A549 (cell line): ENCODE data around the gene POLR2J2.
"Not testable (repeated sequence)": the region's sequence is repeated elsewhere in the genome, so short reads cannot be mapped to it uniquely, and the experiment has no call there.

Experiments
- EP300 ChIP-seq, 2 experiments: fragments of >200 bp; sonication (Bioruptor Twin); formaldehyde crosslinking; IDR thresholded peaks; 2 replicates in 1 of 2; 3 replicates in 1 of 2; pipeline ENCODE4 v1.6.1; 2016 to 2017
- TP53 ChIP-seq: fragments of 250-450 bp; sonication (Bioruptor Pico); IDR thresholded peaks from 2 replicates; pipeline ENCODE4 v1.5.0; 2021; ENCODE audit warnings: mild to moderate bottlenecking, moderate library complexity
- ZFP36 ChIP-seq: fragments of 450-650 bp; IDR thresholded peaks from 2 replicates; pipeline ENCODE4 v1.6.1; 2014; ENCODE audit warnings: borderline replicate concordance; ENCODE audit not compliant: partially characterized antibody
- TF ChIP-seq, protein P1 (sequence below): fragments of 250-450 bp; sonication (Bioruptor Pico); IDR thresholded peaks from 2 replicates; pipeline ENCODE4 v1.5.0; 2020; ENCODE audit warnings: low read depth, mild to moderate bottlenecking, moderate library complexity
- TF ChIP-seq, protein P2 (sequence below): IDR thresholded peaks from 2 replicates; pipeline ENCODE4 v1.6.1; 2012
- TF ChIP-seq, protein P3 (sequence below): fragments of >200 bp; sonication (Bioruptor Twin); formaldehyde crosslinking; IDR thresholded peaks from 3 replicates; pipeline ENCODE4 v1.5.1; 2016
- TF ChIP-seq, protein P4 (sequence below): fragments of 450-650 bp; IDR thresholded peaks from 2 replicates; pipeline ENCODE4 v1.6.1; 2014; ENCODE audit warnings: antibody characterized with exemption

DNA sequence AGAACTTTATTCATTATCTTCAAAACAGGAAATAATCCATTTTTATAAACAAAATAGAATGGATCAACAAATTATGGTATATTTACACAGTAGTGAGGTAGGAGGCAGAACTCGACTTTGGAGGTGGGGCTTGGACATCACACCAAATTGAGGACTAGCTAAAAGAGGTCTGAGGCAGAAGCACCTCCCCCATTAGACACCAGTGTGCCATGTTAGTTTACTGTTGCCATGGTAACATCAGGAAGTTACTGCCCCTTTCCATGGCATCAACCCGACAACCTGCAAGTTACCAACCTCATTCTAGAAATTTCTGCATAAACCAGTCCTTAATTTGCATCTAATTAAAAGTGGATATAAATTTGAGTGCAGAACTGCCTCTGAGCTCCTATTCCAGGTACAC is 24.5 kb upstream of the POLR2J2 start:
- TF ChIP-seq TP53 (CRISPR knock-in tag); ZFP36; EP300 (IDR thresholded peaks at IDR 0.05): not testable (repeated sequence)
- TF ChIP-seq, protein P1, sequence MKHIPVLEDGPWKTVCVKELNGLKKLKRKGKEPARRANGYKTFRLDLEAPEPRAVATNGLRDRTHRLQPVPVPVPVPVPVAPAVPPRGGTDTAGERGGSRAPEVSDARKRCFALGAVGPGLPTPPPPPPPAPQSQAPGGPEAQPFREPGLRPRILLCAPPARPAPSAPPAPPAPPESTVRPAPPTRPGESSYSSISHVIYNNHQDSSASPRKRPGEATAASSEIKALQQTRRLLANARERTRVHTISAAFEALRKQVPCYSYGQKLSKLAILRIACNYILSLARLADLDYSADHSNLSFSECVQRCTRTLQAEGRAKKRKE, result not testable (repeated sequence)
- TF ChIP-seq, protein P2, sequence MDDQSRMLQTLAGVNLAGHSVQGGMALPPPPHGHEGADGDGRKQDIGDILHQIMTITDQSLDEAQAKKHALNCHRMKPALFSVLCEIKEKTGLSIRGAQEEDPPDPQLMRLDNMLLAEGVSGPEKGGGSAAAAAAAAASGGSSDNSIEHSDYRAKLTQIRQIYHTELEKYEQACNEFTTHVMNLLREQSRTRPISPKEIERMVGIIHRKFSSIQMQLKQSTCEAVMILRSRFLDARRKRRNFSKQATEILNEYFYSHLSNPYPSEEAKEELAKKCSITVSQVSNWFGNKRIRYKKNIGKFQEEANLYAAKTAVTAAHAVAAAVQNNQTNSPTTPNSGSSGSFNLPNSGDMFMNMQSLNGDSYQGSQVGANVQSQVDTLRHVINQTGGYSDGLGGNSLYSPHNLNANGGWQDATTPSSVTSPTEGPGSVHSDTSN, result not testable (repeated sequence)
- TF ChIP-seq, protein P3, sequence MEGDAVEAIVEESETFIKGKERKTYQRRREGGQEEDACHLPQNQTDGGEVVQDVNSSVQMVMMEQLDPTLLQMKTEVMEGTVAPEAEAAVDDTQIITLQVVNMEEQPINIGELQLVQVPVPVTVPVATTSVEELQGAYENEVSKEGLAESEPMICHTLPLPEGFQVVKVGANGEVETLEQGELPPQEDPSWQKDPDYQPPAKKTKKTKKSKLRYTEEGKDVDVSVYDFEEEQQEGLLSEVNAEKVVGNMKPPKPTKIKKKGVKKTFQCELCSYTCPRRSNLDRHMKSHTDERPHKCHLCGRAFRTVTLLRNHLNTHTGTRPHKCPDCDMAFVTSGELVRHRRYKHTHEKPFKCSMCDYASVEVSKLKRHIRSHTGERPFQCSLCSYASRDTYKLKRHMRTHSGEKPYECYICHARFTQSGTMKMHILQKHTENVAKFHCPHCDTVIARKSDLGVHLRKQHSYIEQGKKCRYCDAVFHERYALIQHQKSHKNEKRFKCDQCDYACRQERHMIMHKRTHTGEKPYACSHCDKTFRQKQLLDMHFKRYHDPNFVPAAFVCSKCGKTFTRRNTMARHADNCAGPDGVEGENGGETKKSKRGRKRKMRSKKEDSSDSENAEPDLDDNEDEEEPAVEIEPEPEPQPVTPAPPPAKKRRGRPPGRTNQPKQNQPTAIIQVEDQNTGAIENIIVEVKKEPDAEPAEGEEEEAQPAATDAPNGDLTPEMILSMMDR, result not testable (repeated sequence)
- TF ChIP-seq, protein P4, sequence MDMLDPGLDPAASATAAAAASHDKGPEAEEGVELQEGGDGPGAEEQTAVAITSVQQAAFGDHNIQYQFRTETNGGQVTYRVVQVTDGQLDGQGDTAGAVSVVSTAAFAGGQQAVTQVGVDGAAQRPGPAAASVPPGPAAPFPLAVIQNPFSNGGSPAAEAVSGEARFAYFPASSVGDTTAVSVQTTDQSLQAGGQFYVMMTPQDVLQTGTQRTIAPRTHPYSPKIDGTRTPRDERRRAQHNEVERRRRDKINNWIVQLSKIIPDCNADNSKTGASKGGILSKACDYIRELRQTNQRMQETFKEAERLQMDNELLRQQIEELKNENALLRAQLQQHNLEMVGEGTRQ, result not testable (repeated sequence)
